ENCODE measurements around the gene PXDN.

GRCh38 chr2:1607971-1608688 is 136.2 kb downstream of the PXDN start:
- TF ChIP-seq CTCF (IDR thresholded peaks at IDR 0.05): no peak
- TF ChIP-seq POLR2A (IDR thresholded peaks at IDR 0.05): no peak

Measured in heart left ventricle (tissue), 13 donors.